ENCODE results near the gene OGFR.

The OGFR gene

DNA sequence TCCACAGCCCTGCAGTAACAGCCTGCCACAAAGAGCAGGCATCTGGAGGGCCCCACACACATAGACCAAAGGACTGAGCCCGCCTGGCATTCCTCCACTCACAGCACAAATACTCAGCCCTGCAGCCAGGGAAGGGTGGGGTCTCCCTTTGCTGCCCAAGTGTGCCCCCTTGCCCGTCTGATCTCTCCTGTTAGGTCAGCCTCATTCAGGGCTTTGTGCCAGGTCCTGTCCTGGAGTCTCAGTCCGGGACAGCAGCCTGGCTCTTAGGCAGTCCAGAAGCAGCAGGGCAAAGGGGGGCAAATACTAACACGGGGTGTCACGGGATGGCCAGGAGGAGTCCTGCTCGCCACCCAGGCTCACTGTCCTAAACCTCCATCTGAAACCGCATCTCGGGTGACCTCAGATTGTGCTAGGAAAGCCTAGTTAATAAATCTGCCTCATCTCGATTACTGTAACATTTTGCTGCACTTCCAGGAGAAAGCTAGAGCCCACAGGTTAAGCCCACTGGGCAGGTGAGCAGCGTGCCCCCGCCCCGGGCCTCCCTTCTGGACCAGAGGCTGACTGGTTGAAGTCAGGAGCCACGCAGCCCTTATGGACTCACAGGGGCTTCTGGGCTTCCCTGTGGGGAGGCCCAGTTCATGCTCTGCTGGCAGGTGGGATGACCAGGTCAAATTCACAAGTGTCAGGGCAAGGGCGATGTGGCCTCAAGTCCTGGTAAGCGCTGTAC lies 3.2 kb upstream of the OGFR start:
- no peak for DNase-seq

DNA sequence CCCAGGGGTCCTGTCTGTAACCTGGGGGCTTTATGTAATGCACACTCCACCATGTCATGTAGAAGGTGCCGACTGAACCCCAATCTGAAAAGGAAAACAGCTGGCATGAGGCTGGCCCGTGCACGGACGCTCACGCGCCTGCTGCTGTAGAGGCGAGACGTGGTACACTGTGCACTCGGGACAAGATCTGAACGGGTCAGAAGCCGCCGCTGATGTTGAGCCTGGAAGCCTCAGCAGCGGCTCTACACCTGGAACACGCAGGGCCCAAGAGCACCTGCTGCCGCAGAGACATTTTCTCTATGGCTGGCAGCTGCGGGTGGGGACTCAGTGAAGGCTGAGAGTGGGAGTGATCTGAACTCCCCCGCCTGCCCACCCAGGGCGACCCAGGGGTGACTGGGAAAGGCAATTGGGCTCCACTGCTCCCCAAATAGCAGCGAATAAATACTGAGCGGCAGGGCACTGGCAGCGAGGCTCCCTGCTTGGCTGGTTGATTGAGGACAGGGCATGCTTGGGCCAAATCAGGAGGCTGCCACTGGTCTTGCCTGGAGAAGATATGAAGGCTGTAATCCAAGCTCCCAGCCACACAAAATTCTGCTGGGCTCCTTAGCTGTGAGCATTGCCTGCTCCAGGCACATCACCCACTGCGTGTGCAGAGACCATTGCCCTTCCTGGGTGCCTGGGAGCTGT lies 2.5 kb upstream of the OGFR start:
- DNase-seq = no peak

- peak; percentile 38 for DNase-seq
Measured at GRCh38 chr20:62804021-62804626, 511 bp upstream of the OGFR start.

DNA sequence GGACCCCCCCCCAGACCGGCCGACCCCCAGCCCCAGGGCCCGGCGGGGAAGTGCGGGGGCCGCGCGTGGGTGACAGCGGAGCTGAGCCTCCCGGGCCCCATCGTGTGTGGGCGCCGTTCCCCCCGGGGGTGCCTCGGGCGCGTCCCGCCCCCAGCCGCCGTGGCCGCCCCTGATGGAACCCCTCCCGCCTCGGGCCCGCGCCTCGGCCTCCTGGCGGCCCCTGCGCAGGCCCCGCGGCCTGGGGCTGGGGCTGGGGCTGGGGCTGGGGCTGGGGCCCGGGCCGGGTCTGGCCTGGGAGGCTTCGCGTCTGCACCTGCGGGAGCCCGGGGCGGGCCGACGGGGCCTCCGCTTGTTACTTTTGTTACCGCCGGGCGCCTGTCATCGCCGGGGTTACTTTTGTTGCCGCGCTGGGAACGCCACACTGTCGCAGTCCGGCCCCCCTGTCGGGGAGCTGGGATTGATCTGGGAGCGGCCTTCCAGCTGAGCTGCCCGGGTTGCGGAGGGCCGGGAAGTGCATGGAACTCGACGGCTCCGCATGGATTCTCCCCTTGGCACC lies 598 bp downstream of the OGFR start:
- no peak for DNase-seq

DNA sequence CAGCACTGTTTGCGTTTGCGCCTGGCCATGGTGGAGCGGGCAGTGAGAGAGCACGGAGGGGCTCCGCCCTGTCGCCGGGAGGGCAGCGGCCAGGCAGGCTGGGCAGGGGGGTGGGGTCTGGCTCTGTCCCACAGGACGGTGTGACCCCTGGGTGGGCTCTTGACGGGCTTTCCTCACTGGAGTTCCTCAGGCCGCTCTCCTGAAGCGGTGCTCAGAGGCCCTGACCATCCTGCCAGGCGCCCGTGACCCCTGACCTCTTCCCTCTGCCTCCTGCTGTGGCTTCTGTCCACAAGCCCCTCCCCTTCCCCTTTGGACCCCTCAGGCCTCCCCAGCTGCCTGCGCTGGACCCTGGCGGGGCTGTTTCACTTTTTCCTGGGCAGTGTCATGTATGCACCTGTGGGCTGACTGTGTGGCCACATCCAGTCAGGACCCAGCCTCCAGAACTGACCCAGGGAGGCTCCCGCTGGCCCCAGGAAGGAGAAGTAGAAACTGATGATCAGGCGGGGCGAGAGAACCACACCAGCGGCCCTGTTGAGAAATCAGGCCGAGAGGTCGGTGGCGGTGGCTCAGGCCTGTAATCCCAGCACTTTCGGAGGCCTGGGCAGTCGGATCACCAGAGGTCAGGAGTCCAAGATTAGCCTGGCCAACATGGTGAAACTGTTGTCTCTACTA lies 1.2 kb downstream of the OGFR start:
- no peak for DNase-seq

DNA sequence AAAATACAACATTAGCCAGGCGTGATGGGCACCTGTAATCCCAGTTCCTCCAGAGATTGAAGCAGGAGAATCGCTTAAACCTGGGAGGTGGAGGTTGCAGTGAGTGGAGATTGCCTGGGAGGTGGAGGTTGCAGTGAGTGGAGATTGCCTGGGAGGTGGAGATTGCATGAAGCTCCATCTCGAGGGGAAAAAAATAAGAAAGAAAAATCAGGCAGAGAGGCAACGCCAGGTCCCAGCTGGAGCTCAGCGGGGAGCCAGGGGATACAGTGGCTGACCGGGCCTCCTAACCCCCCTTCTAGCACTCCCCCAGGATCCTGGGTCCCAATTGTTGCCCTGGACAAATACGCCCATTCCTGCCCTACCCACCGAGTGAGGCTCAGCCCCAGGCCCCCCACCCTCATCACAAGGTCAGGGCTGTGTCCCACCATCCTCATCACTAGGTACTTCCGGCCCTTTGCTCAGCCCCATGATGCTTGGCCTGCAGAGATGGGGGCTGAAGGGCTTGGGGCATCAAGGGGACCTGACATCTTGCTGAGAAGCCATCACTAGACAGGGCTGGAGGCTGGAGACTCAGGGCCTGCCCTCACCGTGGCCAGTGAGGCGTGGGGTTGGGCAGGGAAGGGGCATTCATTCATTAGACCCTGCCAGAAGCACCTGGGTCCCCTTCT lies 1.9 kb downstream of the OGFR start:
- no peak for DNase-seq

GRCh38 chr20:62807444-62808210 lies 3.0 kb downstream of the OGFR start:
- DNase-seq = no peak

- DNase-seq = peak; percentile 69
Measured at GRCh38 chr20:62808211-62808865, 3.7 kb downstream of the OGFR start.

- DNase-seq = no peak
Measured at GRCh38 chr20:62809530-62810428, 5.1 kb downstream of the OGFR start.

DNA sequence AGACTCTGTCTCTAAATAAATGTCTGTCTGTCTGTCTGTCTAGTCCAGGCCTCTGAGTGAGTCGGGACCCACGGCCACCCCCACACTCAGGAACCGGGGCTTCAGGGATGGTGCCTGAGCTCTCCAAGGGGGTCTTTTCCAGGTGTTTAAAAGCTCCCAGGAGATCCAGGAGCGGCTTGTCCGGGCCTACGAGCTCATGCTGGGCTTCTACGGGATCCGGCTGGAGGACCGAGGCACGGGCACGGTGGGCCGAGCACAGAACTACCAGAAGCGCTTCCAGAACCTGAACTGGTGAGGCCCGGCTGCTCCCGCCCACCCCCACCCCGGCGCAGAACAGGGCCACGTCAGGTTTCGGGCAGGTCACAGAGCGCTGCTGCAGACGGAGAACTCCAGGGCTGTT lies 6.7 kb downstream of the OGFR start:
- DNase-seq = no peak

DNA sequence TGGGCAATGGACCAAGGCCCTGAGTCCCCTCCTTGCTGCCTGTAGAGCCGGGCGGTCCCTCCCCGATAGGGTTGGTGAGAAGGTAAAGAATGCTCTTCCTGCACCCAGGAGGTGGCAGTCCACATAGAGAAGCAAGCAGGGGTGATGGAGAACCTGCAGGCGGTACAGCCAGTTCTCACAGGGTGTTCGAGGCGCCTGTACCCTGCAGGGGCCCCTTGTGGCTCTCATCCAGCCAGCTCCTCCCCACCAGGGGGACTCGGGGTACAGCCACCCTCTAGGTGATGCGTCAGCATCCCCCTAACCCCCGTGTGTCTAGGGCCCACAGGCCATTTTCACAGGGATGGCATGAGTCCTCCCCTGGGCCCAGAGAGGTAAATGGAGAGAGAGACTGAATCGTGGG lies 7.1 kb downstream of the OGFR start:
- no peak for DNase-seq

GRCh38 chr20:62812181-62812906 lies 7.7 kb downstream of the OGFR start:
- DNase-seq = no peak

DNA sequence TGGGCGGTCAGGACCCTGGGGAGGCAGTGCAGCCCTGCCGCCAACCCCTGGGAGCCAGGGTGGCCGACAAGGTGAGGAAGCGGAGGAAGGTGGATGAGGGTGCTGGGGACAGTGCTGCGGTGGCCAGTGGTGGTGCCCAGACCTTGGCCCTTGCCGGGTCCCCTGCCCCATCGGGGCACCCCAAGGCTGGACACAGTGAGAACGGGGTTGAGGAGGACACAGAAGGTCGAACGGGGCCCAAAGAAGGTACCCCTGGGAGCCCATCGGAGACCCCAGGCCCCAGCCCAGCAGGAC lies 8.2 kb downstream of the OGFR start:
- no peak for DNase-seq

DNA sequence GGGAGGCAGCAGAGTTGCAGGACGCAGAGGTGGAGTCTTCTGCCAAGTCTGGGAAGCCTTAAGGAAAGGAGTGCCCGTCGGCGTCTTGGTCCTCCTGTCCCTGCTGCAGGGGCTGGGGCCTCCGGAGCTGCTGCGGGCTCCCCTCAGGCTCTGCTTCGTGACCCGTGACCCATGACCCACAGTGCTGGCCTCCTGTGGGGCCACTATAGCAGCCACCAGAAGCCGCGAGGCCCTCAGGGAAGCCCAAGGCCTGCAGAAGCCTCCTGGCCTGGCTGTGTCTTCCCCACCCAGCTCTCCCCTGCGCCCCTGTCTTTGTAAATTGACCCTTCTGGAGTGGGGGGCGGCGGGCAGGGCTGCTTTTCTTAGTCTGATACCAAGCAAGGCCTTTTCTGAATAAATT lies 9.0 kb downstream of the OGFR start:
- DNase-seq = no peak

GRCh38 chr20:62814060-62814708 lies 9.5 kb downstream of the OGFR start:
- no peak for DNase-seq

DNA sequence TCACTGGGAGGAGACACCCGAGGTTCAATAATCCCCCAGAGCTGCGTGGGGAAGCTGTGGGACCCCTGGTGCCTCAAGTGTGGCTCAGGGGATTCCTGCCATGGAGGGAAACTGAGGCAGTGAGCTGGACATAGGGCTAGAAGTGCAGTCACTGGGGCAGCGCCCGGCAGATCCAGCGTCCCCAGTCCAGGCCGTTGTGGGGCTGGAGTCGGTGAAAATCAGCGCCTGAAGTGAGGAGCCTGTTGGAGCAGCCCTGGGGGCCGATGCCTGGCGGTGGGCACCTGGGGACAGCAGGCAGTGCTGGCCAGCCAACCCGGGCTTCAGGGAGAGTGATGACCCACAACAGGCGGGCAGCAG lies 10.1 kb downstream of the OGFR start:
- no peak for DNase-seq

GRCh38 chr20:62815066-62815991 lies 10.7 kb downstream of the OGFR start:
- DNase-seq = peak; percentile 53

All from hematopoietic multipotent progenitor cell treated with erythropoietin and hydrocortisone succinate and interleukin-3 and kit ligand, for 8 days (in vitro differentiated cells).